ENCODE measurements around the gene CAV1.

- no peak for TF ChIP-seq EZH2 (IDR thresholded peaks at IDR 0.05)
- TF ChIP-seq POLR2AphosphoS5 (IDR thresholded peaks at IDR 0.05; ENCODE audit: borderline replicate concordance, low read depth, low read length): no peak
These were observed 41.4 kb upstream of the CAV1 start for GRCh38 chr7:116483271-116483942.
